ENCODE results near the gene ESR1.

DNA sequence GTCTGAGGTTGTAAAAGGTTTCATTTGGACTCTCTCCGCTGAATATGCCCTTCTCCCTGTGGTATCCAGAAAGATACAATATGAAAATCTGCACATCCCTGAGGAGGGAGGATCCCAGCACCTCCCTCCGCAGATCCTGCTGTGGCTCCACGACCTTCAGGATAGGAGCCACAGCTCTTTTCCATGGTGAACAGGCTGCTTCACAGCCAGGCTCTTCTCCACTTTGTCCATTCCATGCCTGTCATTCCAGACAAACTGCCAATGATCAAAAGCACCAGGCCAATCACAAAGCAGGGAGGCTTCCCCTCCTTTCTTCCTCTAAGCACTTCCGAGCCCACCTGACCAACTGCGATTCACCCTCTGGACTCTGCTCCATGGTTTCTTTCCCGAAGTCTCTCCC lies 339.8 kb downstream of the ESR1 start:
- TF ChIP-seq, protein P1, sequence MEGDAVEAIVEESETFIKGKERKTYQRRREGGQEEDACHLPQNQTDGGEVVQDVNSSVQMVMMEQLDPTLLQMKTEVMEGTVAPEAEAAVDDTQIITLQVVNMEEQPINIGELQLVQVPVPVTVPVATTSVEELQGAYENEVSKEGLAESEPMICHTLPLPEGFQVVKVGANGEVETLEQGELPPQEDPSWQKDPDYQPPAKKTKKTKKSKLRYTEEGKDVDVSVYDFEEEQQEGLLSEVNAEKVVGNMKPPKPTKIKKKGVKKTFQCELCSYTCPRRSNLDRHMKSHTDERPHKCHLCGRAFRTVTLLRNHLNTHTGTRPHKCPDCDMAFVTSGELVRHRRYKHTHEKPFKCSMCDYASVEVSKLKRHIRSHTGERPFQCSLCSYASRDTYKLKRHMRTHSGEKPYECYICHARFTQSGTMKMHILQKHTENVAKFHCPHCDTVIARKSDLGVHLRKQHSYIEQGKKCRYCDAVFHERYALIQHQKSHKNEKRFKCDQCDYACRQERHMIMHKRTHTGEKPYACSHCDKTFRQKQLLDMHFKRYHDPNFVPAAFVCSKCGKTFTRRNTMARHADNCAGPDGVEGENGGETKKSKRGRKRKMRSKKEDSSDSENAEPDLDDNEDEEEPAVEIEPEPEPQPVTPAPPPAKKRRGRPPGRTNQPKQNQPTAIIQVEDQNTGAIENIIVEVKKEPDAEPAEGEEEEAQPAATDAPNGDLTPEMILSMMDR (conservative IDR thresholded peaks at IDR 0.05; ENCODE audit: low read length): no peak
- no peak for TF ChIP-seq EZH2phosphoT487 (IDR thresholded peaks at IDR 0.05; ENCODE audit: borderline replicate concordance, low read depth, low read length)
